WTC11 (cell line): ENCODE results near the gene MMP19.

ENCODE experiments used
- CTCF ChIP-seq: fragments of 200-600 bp; IDR thresholded peaks from 2 replicates; pipeline ENCODE4 v1.8.0; 2022; ENCODE audit warnings: antibody characterized with exemption
- MAX ChIP-seq: sonication (generic); formaldehyde crosslinking; IDR thresholded peaks from 2 replicates; pipeline ENCODE4 v1.8.0; 2022; ENCODE audit warnings: mild to moderate bottlenecking, missing genetic modification reagents
- NFE2L1 ChIP-seq: sonication (generic); formaldehyde crosslinking; IDR thresholded peaks from 2 replicates; pipeline ENCODE4 v1.8.1; 2023; ENCODE audit warnings: missing genetic modification reagents
- USF1 ChIP-seq: sonication (generic); formaldehyde crosslinking; IDR thresholded peaks from 2 replicates; pipeline ENCODE4 v1.8.0; 2022; ENCODE audit warnings: mild to moderate bottlenecking, missing genetic modification reagents
- ZBTB21 ChIP-seq: sonication (generic); formaldehyde crosslinking; IDR thresholded peaks from 2 replicates; pipeline ENCODE4 v1.8.1; 2023; ENCODE audit warnings: mild to moderate bottlenecking, missing genetic modification reagents, borderline replicate concordance

- no peak for TF ChIP-seq MAX (CRISPR knock-in tag)
- no peak for TF ChIP-seq USF1 (CRISPR knock-in tag)
- TF ChIP-seq NFE2L1 (CRISPR knock-in tag) = no peak
- no peak for TF ChIP-seq CTCF
- TF ChIP-seq ZBTB21 (CRISPR knock-in tag) = no peak
Measured at GRCh38 chr12:55816881-55817344, 25.8 kb downstream of the MMP19 start.
